ENCODE measurements around the gene CAB39L.

Gene CAB39L

GRCh38 chr13:49395451-49395865, 48.4 kb downstream of the CAB39L start:
- no peaks in the 10 kb centered on the region for H3K27me3 ChIP-seq (ENCODE audit: insufficient read depth, low read depth)
- no peak overlapping the region for H3K27ac ChIP-seq
- no peaks in the 10 kb centered on the region for H3K4me1 ChIP-seq (ENCODE audit: low read depth, poor library complexity, severe bottlenecking)
- H2AFZ ChIP-seq (ENCODE audit: low read depth), result no peak overlapping the region
- TF ChIP-seq CTCF (conservative IDR thresholded peaks at IDR 0.05; ENCODE audit: low read depth, low read length), result no peak
- no peak overlapping the region for H3K4me3 ChIP-seq (IDR thresholded peaks at IDR 0.05; ENCODE audit: insufficient read depth, low read depth, low read length)
- no peak overlapping the region for H3K4me2 ChIP-seq
- H4K20me1 ChIP-seq (ENCODE audit: insufficient read depth), result no peaks in the 10 kb centered on the region
- H3K36me3 ChIP-seq (ENCODE audit: insufficient read depth), result no peaks in the 10 kb centered on the region
- H3K79me2 ChIP-seq (ENCODE audit: insufficient read depth, low read depth), result no peaks in the 10 kb centered on the region
- H3K9ac ChIP-seq, result no peak overlapping the region

DNA sequence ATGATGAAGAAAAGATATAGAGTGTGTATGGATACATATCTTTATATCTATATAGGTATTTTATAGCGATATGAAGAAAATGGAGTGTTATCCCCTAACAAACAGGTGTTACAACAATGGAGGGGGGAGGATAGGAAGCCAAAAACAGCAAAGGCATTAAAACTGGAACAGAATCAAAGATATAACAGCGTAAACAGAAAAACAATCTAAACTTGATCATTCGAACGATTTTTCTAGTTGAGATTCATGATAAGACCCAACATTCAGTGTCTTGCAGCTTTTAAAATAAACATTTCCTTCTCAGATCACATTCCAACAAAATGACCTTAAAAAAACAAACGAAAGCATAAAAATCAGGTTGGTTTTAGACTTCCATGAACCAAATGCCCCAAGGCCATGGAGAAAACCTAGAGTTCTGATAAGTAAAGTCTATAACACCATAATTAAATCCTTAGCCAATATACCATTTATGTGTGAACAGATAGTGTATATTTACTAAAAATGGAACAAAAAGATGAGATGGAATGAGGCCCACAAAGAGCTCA, 55.7 kb downstream of the CAB39L start:
- no peaks in the 10 kb centered on the region for H3K36me3 ChIP-seq (ENCODE audit: insufficient read depth)
- no peak overlapping the region for H3K9ac ChIP-seq
- H3K27ac ChIP-seq, result no peak overlapping the region
- no peak overlapping the region for H2AFZ ChIP-seq (ENCODE audit: low read depth)
- H3K4me1 ChIP-seq (ENCODE audit: low read depth, poor library complexity, severe bottlenecking), result no peaks in the 10 kb centered on the region
- H3K79me2 ChIP-seq (ENCODE audit: insufficient read depth, low read depth), result no peaks in the 10 kb centered on the region
- H3K4me3 ChIP-seq (IDR thresholded peaks at IDR 0.05; ENCODE audit: insufficient read depth, low read depth, low read length), result no peak overlapping the region
- no peak for TF ChIP-seq CTCF (conservative IDR thresholded peaks at IDR 0.05; ENCODE audit: low read depth, low read length)
- no peak overlapping the region for H3K4me2 ChIP-seq
- no peaks in the 10 kb centered on the region for H3K27me3 ChIP-seq (ENCODE audit: insufficient read depth, low read depth)
- H4K20me1 ChIP-seq (ENCODE audit: insufficient read depth), result no peaks in the 10 kb centered on the region

GRCh38 chr13:49386664-49387063, 57.2 kb downstream of the CAB39L start:
- H3K36me3 ChIP-seq (ENCODE audit: insufficient read depth), result no peaks in the 10 kb centered on the region
- H3K27me3 ChIP-seq (ENCODE audit: insufficient read depth, low read depth), result no peaks in the 10 kb centered on the region
- no peak overlapping the region for H2AFZ ChIP-seq (ENCODE audit: low read depth)

GRCh38 chr13:49376121-49376520, 67.7 kb downstream of the CAB39L start:
- H2AFZ ChIP-seq (ENCODE audit: low read depth), result no peak overlapping the region
- H3K27me3 ChIP-seq (ENCODE audit: insufficient read depth, low read depth), result no peaks in the 10 kb centered on the region
- H3K4me2 ChIP-seq, result no peak overlapping the region
- no peak overlapping the region for H3K27ac ChIP-seq
- H3K79me2 ChIP-seq (ENCODE audit: insufficient read depth, low read depth), result no peaks in the 10 kb centered on the region
- H3K4me3 ChIP-seq (IDR thresholded peaks at IDR 0.05; ENCODE audit: insufficient read depth, low read depth, low read length), result no peak overlapping the region
- no peaks in the 10 kb centered on the region for H4K20me1 ChIP-seq (ENCODE audit: insufficient read depth)
- H3K9ac ChIP-seq, result no peak overlapping the region
- TF ChIP-seq CTCF (conservative IDR thresholded peaks at IDR 0.05; ENCODE audit: low read depth, low read length), result no peak
- no peaks in the 10 kb centered on the region for H3K36me3 ChIP-seq (ENCODE audit: insufficient read depth)
- peaks cover 13% of the 10 kb centered on the region for H3K4me1 ChIP-seq (ENCODE audit: low read depth, poor library complexity, severe bottlenecking)

More at GRCh38 chr13:49386664-49387063, 57.2 kb downstream of the CAB39L start:
- no peaks in the 10 kb centered on the region for H3K79me2 ChIP-seq (ENCODE audit: insufficient read depth, low read depth)
- no peak overlapping the region for H3K9ac ChIP-seq
- H3K4me1 ChIP-seq (ENCODE audit: low read depth, poor library complexity, severe bottlenecking), result no peaks in the 10 kb centered on the region
- H3K27ac ChIP-seq, result no peak overlapping the region
- TF ChIP-seq CTCF (conservative IDR thresholded peaks at IDR 0.05; ENCODE audit: low read depth, low read length), result no peak
- H4K20me1 ChIP-seq (ENCODE audit: insufficient read depth), result no peaks in the 10 kb centered on the region
- no peak overlapping the region for H3K4me2 ChIP-seq
- H3K4me3 ChIP-seq (IDR thresholded peaks at IDR 0.05; ENCODE audit: insufficient read depth, low read depth, low read length), result no peak overlapping the region

Measured in KMS-11 (cell line).